ENCODE data around the gene KLHL30.

The KLHL30 gene

DNA sequence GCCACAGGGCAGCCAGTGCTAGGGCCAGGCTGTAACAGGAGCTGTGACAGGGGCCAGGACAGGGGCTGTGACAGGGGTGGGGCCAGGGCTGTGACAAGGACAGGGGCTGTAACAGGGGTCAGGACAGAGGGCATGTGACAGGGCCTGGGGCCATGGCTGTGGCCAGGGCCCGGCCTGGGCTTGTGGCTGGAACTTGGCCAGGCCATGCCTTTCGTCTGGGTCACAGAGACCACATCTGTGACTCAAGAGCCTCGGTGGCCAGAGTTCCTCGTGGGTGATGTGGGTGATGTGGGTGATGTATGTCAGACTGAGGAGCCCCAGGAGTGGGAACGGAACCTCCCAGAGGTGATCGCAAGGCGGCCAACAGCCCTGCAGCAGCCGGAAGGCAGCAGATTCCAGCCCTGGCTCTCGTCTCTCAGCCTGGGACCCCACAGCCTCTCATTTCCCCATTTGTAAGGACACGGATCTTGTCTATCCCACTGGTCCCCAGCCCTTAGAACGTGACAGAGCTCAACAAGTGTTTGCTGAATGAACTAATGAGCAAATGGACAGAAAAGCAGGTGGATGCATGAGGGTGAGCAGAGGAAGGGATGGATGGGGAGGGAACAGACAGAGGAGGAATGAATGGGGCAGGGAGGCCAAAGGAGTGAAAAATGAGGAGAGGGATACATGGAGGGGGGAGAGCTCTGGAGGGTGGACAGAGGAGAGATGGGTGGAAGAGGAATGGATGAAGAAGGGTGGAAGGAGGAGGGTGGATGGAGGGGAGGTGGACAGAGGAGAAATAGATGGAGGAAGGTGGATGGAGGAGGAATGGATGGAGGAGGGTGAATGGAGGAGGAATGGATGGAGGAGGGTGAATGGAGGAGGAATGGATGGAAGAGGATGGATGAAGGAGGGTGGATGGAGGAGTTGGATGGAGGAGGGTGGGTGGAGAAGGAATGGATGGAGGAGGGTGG lies 21.0 kb upstream of the KLHL30 start:
- DNase-seq (ENCODE audit: low read depth in 2 of 2) = no peak

DNA sequence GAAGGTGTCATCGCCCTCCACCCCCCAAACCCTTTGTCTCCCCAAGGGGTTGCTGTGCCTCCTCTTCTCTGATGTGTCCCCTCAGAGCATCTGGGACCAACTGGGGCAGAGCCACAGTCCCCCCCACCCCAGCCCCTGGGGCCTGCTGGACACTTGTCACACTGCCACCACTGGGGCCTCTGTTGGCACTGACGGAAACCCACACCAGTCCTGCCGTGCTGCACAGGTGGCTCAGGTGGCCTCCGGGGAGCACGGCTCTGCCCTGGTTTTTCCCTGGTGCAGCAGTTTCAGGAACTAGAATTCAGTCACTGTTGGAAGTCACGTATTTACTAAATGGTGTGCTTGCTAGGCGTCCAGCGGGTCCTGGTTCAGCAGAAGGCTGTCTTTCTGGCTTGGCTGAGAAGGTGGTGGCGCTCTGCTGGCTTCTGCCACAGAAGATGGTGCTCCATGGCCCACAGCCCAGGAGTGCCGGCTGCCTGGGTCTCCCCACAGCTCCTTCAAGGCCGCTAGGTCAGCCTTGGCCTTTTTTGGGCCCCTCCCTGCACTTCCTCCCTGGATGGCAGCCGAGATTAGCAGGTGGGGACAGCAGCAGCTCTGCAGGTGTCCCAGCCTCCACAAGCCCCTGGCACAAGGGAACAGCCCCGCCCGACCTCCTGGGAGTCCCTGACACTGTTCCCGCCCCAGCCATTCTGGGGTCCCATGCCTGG lies 18.6 kb upstream of the KLHL30 start:
- DNase-seq (ENCODE audit: low read depth in 2 of 2) = no peak

DNA sequence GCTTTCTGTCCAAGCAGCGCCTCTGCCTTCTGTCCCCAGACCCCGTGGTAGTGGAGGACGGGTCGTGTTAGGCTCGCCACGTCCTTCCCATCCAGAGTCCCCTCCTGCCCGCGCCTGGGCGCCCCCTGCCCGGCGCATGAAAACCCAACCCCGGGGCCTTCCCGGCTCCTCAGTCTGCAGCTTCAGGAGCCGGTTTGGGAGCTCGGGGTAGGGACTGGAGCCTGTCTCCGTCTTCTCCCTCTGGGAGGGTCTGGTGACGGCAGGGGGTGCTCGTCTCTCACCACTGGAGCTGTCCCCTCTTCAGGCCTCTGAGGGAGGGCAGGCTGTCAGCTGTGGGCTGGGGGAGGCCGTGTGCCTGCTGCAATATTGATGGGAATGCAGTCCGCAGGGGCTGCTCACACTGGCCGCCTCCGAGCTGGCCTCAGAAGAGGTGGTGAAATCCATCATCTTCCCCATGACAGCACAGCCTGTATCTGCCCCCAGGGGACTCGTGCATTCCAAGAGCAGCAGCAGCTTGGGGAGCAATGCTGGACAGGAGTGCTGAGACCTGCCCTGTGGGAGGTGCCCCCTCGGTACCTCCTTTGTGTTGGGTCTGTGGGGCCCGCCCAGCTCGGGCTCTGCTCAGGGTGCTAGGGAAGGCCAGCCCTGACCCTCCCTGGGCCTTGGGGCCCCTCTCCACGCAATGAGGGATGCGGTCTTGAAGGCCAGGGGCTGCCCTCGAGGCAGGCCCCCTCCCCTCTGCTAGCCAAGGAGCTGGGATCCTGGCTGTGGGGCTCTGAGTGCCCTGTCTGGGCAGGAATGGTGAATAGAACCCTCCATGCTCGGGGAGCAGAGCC lies 17.8 kb upstream of the KLHL30 start:
- no peak for DNase-seq (ENCODE audit: low read depth in 2 of 2)

DNA sequence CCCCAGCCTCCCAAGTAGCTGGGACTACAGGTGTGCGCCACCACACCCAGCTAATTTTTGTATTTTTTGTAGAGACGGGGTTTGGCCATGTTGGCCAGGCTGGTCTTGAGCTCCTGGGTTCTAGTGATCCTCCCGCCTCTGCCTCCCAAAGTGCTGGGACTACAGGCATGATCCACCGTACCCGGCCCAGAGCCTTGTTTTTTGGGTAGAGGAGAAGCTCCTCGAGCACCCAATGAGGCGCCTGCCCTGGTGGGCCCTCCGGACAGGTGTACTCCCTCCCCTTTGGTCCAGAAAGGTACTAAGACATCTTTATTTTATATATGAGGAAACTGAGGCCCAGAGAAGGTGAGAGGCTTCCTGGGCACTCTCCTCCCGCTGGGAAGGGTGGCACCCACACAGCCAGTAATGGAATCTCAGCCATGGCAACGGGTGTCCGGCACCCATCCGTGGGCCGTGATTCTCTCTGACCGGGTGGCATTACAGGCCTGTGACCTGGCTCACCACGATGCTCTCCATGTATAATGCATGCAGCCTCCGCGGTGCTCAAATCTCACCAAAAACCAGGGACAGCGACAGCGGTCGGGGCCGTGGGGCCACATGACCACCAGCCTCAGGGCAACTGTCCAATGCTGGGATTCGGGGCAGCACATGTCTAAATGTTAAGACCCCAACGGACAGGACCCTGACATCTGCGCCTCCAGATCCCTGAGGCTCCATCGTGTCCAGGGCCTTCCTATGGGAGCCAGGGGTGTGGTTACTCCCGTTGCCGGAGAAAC lies 16.8 kb upstream of the KLHL30 start:
- no peak for DNase-seq (ENCODE audit: low read depth in 2 of 2)

DNA sequence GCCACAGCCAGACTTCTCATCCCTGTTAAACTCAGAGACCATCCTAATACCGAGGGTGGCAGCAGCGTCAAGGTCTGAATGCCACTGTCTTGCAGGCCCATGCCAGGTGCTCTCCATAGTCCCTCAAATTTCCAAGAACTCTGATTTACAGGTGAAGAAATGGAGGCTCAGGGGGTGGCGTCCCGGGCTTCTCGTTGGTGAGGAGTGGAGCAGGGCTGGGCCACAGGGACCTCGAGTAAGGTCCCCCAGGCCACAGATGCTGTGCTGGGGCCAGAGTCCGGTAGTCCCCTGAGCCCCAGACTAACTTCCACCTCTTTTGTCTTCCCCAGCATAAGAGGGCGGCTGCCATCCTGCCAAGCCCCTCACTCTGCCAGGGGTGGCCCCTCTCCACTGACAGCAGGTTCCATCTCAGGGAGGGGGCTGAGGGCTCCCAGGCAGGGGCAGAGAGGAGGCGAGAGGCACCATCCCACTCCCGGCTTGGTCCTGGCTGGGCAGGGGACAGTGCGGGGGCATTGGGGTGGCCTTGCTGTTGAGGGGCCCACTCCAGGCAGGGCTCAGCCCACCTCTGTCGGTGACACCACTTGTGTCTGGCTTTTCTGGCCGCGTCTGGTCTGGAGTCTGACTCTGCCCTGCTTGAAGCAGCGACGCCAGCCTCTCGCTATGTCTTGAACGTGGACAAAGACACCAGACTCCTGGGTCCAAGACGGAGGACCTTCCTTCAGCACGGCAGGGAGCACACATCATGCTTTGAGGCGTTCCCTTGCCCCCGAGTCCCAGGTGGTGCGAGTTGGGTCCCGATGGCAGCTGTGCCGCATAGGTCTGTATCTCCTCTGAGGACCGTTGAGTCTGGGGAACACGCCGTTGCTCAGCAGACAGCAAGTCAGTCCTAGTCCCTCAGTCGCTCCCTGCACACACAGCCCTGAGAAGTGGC lies 15.9 kb upstream of the KLHL30 start:
- no peak for DNase-seq (ENCODE audit: low read depth in 2 of 2)

DNA sequence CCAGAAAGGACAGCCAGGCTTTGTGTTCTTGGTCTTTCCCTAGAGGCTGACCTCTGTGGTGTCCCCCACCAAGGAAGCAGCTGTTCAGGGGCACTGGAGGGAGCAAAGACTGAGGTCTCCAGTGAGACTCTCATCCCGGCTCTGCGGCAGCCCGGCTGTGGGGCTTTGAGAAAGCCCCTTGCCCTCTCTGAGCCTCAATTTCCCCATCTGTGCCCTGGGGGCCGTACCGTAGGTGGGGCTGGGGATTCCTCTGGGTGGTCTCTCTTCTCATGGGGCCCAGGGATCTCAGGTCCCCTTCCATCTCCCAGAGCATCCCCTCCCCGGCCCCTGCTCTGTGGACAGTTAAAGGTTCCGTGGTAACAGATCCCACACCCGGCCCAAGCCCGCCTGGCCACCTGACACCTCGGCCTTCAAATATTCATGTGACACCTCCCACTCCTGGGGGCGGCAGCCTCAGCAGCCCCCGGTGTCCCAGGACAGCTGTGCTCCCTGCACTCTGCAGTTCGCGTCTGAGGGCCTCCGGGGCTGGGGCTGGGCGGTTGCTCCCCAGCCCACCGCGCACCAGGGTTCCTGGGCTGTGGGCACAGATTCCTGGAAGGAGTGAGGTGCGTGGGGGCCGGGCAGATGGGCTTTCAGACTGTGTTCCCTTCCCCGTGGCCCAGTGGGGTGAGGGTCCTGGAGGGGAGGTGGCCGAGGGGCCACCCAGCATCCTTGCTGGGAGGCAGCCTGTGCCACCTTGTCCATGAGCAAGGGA lies 15.1 kb upstream of the KLHL30 start:
- no peak for DNase-seq (ENCODE audit: low read depth in 2 of 2)

DNA sequence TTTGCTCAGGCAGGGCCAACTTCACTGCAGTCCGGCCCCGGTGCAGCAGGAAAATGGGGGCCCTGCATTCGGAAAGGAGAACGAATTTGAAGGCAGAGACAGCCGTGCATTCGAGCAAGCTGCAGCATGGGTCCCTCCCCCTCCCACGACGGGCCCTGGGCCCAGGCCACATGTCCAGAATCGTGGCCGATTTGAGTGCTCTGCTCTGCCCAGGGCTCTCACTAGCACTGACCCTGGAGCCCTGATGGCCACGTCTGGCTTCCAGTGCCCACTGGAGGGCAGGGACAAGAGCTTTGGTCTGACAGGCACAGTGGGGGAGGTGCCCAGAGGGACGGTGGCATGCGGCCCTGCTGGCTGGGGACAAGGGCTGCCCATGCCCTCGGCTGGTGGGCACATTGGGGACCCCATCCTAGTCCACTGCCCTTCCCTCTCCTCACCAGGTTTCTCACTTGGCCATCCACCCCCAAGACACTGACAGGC lies 14.4 kb upstream of the KLHL30 start:
- no peak for DNase-seq (ENCODE audit: low read depth in 2 of 2)

DNA sequence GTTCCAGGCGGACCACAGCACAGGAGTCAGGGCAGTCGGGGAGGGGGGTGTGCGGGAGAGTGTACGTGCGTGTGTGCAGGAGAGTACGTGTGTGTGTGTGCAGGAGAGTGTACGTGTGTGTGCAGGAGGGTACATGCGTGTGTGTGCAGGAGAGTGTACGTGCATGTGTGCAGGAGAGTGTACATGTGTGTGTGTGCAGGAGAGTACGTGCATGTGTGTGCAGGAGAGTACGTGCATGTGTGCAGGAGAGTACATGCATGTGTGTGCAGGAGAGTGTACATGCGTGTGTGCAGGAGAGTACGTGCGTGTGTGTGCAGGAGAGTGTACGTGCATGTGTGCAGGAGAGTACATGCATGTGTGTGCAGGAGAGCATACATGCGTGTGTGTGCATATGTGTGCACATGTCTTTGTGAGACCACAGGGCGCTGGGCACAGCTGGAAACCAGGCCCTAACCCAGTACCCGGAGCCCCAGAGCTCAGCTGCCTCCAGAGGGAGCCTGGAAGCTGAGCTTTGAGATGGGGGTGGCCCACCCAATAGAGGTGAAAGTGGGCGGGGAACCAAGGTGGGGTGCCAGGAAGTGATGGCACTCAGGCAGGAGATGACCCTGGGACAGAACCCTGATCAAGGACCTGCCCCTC lies 13.9 kb upstream of the KLHL30 start:
- no peak for DNase-seq (ENCODE audit: low read depth in 2 of 2)

DNA sequence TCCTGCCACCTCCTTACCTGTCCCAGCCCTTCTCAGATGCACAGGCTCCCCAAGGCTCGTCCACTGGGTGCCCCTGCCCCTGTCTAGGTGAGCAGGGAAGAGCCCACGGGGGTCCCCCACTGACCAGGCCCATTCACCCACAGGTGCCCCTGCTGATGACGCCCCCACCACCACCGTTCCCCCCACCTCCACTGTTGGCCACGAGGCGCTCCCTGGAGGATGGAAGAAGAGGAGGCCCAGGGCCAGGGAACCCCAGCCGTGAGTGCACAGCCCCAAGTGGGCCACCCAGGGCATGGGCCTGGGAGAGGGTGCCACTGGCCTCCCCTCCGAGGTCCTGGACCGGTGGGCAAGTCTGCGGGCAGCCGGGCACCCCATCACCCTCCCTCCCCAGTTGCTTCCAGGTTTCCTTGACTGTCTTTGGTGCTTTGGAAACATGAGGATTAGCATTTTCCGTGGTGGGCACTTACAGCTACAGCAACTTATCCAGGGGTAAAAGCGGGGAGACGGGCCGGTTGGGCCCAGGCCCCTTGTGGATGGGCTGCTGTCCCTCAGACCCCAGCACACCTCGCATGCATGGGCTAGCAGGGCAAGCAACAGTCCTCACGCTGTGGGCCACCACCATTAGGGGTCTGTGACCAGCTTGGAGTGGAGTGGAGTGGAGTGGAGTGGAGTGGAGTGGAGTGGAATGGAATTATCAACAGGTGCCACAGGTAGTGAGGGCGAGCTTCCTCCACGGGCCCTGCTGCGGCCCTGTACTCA lies 13.2 kb upstream of the KLHL30 start:
- DNase-seq (ENCODE audit: low read depth in 2 of 2) = no peak

DNA sequence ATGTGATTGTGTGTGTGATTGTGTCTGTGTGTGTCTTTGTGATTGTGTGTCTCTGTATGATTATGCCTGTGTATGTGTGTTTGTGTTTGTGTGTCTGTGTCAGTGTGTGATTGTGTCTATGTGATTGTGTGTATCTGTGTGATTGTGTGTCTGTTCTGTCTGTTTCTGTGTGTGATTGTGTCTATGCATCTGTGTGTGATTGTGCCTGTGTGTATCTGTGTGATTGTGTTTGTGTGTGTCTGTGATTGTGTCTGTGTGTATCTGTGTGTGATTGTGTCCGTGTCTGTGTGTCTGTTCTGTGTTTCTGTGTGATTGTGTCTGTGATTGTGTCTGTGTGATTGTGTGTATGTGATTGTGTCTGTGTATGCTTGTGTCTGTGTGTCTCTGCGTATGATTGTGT lies 12.1 kb upstream of the KLHL30 start:
- no peak for DNase-seq (ENCODE audit: low read depth in 2 of 2)

DNA sequence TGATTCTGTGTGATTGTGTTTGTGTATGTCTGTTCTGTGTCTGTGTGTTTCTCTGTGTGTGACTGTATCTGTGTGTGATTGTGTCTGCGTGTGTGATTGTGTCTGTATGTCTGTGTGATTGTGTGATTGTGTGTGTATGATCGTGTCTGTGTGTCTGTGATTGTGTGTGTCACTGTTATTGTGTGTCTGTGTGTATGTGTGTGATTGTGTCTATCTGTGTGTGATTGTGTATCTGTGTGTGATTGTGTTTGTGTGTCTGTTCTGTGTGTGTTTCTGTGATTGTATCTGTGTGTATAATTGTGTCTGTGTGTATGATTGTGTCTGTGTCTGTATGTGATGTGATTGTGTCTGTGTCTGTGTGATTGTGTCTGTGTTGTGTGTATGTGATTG lies 11.7 kb upstream of the KLHL30 start:
- DNase-seq (ENCODE audit: low read depth in 2 of 2) = no peak

DNA sequence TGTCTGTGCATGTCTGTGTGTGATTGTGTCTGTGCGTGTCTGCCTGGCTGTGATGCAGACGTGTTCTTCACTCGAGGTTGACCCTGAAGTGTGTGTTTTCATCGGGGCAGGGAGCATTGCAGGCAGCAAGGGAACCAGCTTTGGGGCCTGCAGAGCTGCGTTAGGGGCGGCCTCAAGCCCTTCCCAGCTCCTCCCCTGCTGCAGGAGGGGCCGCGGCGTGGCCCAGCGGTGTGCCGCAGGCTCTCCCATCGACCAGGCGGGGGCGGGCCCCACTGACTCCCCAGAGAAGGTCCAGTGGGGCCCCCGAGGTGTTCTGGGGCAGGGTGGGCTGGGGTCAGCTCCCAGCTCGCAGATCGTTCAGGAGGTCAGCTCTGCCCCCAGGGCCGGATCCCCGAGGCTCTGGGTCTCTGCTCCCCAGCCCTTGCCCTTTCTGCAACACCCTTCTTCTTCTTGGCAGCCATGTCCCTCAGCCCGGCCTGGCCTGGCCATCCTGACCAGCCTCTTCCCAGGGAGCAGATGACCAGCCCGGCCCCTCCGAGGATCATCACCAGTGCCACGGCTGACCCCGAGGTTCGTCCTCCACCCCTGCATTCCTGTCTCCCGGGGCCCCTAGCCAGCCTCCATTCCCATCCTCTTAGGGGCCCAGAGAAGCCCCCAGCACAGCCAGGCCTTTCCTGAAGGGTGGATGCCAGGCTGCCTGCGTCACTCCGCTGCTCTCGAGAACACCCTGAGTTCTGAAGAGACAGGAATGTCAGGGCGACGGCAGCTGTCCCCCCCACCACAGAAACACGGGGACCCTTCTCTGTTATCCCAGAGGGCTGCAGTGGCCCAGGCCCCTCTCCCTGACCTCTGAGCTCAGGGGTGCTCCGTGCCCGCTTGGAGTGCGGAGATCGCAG lies 11.1 kb upstream of the KLHL30 start:
- no peak for DNase-seq (ENCODE audit: low read depth in 2 of 2)

DNA sequence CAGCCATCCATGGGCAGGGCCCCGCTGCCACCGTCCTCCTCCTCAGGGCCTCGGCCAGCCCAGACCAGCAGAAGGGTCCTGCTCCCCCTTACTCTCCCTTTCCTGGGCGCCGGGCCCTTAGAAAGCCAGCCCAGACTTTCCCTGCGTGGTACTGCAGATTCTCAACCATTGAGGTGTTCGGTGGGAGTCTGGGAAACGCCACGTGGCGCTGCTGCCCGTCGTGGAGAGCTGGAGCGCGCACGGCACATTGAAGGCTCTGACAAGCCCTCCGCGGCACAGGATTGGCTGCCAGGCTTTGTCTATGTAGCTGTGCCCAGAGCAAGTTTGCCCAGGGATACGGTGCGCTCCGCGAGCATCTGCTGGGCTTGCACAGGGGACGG lies 10.4 kb upstream of the KLHL30 start:
- no peak for DNase-seq (ENCODE audit: low read depth in 2 of 2)

DNA sequence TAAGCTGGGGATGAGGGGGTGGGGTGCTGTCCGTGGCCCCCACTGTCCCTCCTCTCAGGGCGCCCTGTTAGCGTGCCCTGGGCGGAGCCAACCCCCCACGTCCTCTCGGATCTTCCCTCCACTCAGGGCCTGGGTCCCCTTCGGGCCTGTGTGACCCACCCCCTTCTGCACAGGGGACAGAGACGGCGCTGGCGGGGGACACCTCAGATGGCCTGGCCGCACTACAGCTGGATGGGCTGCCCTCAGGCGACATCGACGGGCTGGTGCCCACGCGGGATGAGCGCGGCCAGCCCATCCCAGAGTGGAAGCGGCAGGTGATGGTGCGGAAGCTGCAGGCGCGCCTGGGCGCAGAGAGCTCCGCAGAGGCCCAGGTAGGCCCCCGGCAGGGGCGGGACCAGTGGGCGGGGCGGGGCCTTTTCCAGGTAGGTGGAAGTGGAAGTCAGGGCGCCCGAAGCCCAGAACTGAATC lies 9.9 kb upstream of the KLHL30 start:
- no peak for DNase-seq (ENCODE audit: low read depth in 2 of 2)

DNA sequence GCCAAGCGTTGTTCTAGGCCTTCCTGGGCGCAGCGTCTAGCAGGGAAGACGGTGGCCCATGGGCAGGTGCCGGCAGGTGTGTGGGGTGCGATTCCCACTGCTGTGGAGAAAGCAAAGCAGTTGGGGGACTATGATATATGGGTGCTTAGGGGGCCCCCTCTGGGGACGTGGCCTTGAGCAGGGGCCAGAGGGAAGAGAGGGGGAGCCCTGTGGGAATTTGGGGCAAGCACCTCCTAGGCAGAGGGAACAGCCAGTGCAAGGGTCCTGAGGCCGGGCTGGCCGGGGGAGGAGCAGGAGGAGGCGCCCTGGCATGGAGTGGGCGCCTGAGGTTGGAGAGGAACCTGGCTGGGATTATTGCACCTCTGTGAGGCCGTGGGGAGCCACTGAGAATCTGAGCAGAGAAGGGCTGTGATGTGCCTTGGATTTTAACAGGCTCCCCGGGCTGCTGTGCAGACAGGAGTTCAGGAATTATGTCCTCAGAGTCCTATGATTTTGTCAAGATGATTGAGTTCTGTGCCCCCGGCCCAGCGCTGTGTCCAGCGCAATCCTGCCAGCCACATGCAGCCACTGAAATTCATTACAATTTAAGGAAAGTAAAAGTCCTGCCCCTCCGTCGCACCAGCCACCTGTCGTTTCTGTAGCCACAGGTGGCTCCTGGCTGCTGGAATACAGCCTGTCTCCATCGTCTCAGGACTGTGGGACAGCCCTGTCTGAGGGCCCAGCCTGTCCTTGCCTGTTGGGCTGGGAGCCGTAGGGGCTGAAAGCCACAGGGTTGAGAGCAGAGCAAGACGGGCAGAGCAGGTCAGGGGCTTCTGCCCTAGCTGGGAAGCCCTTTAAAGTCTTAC lies 9.1 kb upstream of the KLHL30 start:
- DNase-seq (ENCODE audit: low read depth in 2 of 2) = no peak

DNA sequence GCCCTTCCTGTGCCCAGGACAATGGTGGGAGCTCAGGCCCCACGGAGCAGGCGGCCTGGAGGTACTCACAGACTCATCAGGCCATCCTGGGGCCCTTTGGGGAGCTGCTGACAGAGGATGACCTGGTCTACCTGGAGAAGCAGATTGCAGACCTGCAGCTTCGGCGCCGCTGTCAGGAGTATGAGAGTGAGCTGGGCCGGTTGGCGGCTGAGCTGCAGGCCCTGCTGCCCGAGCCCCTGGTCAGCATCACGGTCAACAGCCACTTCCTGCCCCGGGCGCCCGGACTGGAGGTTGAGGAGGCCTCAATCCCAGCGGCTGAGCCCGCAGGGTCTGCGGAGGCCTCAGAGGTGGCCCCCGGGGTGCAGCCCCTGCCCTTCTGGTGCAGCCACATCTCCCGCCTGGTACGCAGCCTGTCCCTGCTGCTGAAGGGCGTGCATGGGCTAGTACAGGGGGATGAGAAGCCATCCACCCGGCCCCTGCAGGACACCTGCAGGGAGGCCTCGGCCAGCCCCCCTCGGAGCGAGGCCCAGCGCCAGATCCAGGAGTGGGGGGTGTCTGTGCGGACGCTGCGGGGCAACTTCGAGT lies 8.3 kb upstream of the KLHL30 start:
- DNase-seq (ENCODE audit: low read depth in 2 of 2) = no peak
